22Rv1 (cell line): ENCODE data around the gene KASH5.

Source experiments
- CTCF ChIP-seq: fragments of 450-650 bp; IDR thresholded peaks from 2 replicates; pipeline ENCODE4 v1.5.1; 2017; ENCODE audit warnings: mild to moderate bottlenecking
- ZFX ChIP-seq: fragments of 450-650 bp; IDR thresholded peaks from 2 replicates; pipeline ENCODE4 v1.6.1; 2017; ENCODE audit warnings: antibody characterized with exemption, borderline replicate concordance

- TF ChIP-seq CTCF: no peak
- TF ChIP-seq ZFX: no peak
Observed at GRCh38 chr19:49403404-49404187, 15.5 kb downstream of the KASH5 start.
